HK-2 (cell line): ENCODE results near the gene PPIE.
"Not testable (repeated sequence)": the region's sequence is repeated elsewhere in the genome, so short reads cannot be mapped to it uniquely, and the experiment has no call there.

Experiments used
- DNase-seq: peaks from one replicate; pipeline ENCODE4 v3.0.0-alpha.2; 2018; ENCODE audit not compliant: unreplicated experiment

The PPIE gene

DNA sequence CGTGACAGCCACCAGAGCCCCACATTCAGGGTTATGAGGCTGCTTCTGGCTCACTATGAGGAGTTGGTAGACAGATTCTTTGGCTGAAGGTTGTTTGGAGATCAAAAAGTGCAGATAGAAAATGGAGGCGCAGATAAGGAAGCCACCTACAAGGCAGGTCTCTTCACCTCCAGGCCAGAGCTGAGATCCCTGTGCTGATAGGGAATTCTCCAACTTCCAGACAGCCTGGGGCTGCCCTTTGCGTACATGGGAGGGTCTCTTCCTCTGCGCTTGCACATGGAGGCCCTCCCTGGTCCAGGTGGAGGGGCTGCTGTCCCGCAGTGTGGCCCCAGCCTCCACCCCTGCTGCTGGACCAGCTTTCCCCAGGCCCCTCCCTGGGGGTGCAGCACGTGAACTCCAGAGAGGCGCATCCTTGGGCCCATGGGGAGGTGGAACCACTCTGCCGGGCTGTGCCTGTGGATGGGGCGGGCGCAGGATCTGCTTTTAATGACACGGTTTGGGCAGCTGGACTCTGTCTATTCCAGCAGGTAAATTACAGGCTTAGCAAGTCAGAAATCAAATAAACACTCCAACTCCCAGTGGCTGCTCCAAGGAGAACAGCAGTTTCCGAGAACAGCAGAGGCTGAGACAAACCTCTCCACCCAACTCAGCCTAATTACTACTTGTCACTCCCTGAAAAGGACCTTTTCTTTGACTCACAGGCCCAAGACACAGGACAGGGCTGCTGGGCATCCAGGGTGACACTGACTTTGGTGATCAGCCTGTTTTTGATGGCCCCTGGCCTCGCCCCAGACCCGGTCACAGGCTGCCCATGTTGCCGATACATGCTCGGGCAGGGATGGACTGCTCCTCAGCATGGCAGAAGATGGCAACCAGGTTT lies 20.1 kb downstream of the PPIE start:
- DNase-seq = no peak

DNA sequence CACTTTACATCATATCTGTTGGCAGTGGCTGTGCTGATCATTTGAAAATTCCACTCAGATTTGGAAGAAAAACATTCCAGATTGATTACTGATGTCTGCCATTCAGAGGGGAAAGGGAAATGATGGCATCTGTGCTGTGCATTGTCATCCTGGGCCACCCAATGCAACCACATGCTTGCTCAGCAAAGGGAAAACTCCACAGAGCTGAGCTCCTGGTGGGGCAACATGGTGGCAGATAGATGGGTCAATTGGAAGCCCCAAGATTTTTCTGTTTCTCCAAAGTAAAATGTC lies 20.7 kb downstream of the PPIE start:
- DNase-seq = no peak

DNA sequence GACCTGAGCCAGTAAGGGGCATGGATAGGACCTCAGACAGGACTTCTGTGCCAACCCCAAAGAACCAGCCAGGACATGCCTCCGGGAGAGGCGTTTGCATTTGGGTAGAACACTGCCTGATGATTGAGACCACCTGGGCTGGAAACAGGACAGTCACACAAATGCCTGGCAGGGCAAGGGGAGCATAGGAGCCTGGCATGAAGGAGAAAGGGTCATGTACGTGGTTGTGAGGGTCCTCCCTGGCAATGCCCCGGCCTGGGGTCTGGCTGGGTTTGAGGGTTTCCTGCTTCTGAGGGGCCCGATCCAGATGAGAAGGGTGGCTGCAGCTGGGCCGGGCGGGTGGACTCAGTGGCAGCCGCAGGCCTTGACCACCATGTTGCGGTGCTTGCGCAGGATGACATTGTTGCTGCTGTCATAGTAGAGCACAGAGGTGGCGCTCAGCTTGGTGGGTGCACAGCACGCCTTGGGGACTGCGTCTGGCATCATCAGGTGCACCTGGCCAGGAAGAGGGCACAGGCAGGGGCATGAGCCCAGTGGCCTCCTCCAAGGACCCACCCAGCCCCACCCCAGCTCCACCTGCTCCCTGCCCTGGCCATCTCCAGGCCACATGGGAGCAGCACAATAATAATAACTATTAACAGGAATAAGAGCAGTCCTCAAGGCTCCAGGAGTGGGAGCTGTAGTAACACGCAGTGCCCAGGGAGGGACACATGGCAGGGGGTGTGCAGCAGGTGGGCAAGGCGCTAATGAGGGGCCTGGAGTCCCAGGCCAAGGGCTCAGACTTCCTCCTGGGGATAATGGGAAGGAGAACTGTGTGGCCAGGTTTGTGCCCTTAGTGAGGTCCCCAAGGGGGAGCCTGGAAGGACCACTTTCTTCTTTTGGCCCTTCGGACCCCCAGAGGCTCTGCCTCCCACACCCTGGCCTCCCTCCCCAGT lies 21.7 kb downstream of the PPIE start:
- no peak for DNase-seq

DNA sequence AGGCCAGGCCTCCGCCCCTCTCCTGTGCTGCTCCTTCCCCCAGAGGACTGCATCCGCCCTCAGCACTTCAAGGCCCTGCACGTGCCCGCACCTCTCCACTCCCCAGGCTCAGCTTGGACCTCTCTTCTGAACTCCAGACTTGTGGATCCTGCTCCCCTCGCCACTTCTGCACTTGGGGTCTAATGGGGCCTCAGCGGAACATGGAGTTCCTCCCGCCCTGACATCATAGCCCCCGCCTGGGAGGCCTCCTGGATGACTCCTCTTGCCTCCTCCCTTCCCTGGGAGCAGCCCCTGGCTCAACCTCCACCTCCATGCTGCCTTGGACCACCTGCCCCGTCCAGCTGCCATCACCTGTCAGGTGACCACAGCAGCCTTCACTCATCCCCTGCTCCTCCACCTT lies 22.3 kb downstream of the PPIE start:
- DNase-seq = no peak

DNA sequence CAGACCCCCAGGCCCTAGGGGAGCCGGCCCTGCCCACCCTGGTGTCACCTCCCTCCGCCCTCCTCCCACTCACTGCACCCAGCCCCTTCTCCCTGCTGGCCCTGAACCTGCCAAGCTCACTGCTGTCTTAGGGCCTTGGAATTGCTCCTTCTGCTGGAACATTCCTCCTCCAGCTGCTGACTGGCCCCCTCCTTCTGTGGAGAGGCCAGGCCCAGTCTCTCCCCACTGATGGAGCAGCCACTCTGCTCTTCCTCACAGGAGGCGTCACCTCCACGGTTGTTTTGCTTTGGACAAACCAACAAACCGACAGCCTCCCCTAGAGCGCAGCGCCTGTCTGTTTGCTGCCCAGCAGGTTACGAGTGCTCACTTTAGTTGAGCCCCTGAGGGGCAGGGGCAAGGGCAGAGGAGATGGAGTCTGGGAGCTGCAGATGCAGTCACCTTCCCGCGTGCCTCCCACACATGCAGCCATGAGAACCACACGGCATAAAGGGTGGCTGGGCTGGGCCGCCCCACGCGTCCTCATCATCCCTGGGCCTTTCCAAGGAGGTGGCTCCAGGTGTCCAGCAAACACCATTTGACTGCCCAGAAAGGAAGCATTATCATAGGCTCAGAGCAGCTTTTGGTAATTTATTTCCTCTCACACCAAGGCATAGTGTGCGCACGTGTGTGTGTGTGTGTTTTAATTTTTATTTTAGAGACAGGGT lies 23.0 kb downstream of the PPIE start:
- no peak for DNase-seq

DNA sequence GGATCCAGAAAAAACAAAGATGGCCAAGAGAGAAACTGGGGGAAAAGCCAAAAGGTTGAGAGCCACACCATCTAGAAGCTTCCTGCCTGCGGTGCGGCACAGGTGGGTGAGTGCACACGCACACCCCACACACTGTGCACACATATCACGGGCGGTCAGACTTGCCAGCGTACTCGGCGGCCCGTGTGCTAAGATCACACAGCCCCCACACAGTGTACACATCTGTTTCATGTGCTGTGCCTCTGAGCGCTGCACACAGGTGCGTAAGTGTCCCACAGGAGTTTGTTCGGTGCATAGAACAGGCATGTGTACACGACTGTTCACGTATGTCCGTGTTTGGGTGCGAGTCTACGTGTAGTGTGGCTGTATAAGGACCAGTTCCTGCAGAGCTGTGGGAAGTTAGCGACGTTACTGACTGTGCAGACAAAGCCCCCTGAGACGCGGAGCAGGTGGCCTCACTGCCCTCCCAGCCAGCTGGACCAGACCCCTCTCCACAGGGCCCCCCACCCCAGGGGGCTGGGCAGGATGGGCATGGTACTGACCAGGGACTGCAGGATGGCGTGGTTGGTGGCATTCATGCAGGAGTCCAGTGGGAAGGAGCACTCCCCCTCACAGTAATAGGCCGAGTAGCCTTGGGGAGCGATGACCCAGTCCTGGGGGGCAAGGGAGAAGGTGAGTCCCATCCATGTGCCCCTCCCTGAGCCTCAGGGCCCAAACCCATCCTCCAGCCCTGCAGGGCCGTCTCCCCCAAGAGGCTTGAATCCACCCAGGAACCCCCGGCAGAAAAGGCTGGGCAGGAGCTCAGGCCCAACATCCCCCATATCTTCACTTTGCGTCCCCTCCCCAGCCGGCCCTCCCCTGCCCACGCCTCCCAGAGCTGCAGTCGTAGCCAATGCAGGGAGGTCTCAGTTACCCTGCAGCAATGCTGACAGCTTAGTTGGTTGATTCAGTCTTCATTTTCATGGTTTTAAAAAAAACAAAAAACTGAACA lies 24.2 kb downstream of the PPIE start:
- no peak for DNase-seq

DNA sequence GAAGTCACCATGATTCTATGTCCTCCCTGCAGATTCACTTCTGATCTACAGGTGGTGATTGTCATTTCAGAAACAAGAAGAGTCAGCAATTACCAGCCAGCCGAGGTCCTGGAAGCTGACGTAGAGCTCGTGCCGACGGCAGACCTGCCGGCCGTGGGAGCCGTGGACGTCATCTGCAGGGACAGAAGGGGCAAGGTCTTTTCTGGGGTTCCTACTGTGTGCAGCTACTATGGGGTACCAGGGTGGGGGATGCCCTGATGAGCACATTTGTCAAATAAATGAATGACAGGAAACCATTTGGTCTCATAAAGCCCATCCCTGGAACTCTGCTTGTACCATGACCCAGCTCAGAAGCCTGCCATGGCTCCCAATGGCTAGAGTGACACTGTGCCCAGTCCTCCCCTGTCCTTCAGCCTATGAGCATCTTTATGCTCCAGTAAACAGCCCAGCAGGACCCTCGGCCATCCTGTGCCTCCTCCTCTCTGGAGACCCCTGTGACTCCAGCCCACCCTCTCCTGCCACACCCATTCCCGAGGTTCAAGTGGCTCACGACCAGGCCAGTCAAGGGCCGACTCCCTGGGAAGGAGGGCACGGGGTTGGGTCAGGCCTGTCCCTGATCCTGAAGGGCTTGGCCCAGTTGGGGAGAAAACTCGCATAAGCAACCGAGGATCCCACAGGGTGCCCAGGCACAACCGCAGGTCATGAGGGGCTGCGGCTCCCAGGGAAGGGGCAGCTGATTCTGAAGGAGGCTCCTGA lies 25.1 kb downstream of the PPIE start:
- not testable (repeated sequence) for DNase-seq

DNA sequence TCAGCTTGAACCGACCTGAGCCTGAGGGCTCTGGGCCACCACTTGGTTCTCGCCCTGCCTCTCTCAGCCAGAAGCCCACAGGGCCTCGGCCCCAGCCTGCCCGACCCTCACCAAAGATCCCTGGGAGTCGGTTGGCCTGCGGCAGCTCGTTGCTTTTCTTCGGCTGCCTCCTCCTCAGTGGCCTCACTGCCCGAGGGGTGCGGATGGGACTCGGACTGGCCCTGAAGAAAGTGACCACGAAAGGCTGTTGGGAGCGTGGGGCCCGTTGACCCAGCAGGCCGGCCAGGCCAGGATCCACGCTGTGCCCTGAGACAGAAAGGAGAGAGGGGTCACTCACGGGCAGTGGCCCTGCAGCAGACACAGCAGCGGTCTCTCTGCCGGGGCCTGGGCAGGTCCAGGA lies 25.8 kb downstream of the PPIE start:
- not testable (repeated sequence) for DNase-seq

DNA sequence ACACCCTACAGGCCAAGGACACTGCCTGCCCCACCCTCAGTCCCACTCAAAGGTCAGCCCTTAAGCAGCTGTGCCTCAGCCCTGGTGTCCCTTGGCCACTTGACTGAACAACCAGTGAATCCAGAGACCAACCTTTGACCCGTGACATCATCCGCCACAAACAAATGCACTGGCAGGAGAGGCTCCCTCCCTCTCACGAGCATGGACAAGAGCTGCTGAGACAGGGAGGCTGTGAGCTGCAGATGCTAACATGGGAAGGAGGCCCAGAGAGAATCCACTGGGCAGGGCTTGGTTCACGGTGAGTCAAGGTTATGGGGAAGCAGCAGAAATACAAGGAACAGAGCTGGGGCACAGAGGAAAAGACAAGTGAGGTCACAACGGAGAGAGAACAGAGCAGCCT lies 27.8 kb downstream of the PPIE start:
- DNase-seq = not testable (repeated sequence)

DNA sequence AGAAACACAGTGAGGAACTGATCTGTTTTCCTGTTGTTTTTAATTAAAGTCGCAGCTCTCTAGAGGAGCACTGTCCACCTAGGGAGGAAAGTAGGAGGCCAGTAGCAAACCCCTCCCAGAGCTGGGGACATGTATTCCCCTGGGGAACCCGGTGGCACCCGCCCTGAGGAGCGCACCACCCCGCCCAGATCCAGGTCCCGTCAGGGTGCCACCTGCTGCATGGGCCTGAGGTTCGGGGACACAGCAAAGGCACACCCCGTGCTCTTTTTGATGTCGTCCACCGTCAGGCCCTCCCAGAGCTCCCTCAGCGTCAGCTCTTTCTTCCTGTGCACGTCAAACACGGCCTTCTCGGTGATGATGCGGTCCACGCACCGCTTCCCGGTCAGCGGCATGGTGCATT lies 30.8 kb downstream of the PPIE start:
- not testable (repeated sequence) for DNase-seq

DNA sequence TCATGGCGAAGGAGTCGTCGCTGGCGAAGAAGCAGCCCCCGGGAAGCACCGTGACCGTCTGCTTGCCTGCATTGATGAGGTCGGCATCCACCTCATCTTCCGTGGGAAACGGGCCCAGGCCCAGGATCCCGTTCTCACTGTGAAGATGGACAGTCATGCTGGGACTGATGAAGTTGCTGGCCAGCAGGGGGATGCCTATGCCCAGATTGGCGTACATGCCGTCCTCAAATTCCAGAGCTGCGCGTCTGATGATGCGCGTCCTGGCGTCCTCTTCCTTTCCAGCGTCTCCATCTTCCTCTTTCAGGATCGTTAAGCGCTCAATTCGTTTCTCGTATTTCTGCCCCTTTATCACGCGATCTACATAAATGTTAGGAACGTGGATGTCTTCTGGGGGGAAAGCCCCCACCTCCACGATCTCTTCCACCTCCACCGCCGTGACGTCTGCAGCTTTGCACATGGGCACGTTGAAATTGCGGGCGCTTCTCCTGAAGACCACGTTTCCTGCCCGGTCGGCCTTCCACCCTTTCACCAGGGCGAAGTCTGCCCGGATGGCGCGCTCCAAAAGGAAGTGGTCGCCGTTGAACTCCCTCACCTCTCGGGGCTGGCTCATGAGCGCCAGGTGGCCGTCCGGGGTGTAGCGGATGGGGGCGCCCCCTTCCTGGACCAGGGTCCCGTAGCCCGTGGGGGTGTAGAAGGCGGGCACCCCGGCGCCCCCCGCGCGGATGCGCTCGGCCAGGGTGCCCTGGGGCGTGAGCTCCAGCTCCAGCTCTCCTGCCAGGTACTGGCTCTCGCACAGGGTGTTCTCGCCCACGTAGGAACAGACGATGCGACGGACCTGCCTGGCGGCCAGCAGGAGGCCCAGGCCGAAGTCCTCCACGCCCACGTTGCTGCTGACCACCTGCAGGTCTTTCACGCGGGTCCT lies 31.7 kb downstream of the PPIE start:
- DNase-seq = not testable (repeated sequence)

DNA sequence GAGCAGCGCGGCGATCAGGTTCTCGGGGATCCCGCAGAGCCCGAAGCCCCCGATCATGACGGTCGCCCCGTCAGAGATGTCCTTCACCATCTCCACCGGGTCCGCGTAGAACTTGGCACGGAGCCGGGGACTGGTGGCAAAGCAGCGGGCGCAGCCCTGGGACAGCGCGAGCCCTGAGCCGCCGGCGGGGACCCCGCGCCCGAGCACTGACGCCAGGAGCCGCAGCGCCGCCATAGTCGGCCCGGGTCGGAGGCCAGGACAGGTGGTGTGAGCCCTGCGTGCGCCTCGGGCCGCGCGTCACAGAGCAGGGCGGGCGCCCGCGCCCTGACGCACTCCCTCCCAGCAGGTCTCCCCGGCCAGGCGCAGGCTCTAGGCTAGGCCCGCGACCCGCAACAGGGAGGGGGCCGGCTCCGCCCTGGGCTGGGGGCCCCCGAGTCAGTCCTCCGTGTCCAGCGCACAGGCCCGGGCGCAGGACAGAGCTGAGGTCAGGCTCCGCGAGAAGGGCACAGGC lies 32.4 kb downstream of the PPIE start, which contains the start of gene OXCT2:
Gene OXCT2 (minus strand): TSS at position 327 of the 511 bp plus-strand sequence. CDS start 93 bp downstream, at position 234.
- not testable (repeated sequence) for DNase-seq

DNA sequence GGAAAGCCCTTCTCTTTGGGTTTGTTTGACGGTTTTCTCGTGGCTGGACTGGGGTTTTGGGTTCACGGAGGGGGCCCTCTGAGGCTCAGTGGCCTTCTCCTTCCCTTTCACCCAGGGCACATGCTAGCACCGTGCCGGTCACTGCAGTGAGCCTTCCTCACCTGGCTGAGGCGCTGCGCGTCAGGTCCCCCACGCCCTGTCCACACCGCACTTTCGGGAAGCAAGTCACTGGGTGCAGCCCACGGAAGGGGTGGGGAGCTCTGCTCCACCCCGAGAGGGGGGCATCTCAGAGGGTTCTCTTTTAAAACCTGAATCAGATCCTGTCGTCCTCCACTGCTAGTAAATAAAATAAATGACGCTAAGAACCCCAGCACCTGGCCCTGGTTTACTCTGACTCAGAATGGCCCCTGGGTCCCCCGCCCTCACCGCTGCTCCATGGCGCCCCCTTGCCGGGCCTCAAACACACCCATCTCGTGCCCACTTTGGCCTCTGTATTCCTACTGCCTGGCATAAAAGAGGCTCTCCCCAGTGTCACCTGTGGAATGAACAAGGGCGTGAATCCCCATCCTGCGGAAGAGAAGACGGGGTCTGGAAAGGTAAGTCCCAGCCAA lies 34.8 kb downstream of the PPIE start:
- DNase-seq = not testable (repeated sequence)

DNA sequence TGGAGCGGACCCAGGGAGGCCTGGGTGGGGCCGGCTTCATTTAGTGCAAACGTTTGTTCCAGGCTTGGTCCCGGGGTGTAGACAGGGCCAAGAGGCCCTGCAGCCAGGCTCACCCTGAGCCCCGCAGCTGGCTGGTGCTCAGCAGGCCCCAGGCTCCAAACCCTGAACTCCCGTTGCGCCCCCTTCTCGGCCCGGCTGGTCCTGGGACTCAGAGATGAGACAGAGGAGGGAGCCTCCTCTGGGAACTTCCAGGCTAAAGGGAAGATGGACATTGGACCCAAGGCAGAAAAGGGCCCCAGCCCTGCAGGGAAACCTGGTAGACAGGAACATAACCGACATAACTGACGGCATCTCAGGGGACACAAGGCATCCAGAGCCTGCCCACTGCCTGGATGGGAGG lies 36.5 kb downstream of the PPIE start:
- not testable (repeated sequence) for DNase-seq

DNA sequence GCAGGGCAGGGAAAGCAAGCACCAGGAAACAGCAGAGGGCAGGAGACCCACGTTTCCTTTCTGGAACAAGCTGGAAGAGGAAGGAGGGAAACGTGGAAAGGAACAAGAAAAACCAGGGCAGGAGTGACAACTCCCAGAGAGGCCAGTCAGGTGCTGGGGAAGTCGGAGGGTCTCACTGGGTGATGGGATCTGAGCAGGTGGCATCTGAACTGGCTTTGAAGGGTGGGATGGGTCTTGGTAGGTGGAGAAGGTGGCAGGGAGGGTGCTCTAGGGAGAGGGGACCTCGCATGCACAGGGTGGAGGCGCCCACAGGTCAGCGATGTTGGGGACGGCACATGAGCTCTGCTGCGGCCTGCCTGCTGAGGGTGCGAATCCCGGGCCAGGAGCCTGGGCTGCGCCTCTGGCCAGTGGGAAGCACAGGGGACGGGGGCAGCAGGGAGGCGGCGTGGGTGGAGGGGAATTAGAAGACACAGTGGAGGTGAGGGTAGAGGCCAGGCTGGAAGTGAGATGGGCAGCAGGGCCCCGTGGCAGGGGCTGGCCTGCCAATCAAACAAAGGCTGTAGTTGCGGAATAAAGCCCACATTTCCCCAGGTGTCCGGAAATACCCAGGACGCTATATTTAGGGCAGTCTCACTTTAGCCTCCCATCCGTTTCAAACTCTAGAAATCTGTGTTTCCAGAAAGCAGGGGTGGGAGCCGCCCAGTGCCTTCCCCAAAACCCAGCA lies 37.2 kb downstream of the PPIE start:
- DNase-seq = not testable (repeated sequence)

DNA sequence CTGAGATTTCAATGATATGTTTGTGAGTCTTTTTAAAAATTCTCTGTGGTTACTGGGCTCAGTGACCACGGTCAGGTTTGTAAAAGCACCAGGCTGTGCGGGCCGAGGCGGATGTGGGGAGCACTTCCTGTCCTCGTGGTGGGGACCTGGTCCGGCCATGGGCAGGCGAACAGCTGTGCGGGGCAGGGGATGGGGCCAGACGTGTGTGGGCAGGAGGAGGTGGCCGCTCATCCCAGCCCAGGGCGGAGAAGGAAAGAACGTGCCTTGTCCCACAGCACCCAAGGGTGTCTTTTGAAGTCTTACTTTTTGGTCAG lies 37.7 kb downstream of the PPIE start:
- peak; percentile 45 for DNase-seq

DNA sequence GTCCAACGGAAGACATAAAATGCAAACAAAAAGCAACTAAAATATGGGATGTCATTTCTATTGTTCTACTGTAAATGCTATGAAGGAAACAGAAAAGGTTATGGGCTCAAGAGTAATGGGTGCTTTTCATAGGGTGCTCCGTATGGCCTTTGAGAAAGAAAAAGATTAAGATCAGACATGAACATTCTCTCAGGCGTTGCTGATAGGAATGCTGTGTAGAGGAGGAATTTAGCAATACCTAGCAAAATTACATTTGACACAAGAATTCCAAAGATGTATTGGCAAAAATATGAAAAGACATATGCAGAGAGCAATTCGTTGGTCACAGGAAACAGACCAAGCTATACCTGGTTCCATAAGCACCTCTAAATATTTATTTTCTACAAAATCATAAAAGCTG lies 38.2 kb downstream of the PPIE start:
- DNase-seq = no peak

DNA sequence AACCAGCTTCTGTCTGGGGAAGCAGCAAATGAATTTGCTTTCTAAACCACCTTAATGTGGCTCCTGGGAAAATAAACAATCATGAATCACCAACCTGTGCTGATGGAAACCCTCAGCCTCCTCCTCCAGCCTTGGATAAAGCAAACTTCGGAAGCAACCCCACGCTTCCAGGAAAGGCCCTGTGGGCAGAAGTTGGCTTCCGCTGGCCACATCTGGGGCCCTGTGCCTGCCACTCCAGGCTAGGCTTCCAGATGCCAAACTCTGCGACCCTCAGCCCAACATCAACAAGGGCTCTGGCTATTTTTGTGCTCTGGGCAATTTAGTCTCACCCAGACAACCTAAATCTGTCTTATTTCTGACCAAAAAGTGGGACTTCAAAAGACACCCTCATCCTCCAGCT lies 38.6 kb downstream of the PPIE start:
- no peak for DNase-seq
